IPS-18c (cell line): ENCODE results near the gene CNOT2.
"Not testable (repeated sequence)": the region's sequence is repeated elsewhere in the genome, so short reads cannot be mapped to it uniquely, and the experiment has no call there.

Experiments used
- H3K4me3 ChIP-seq: 2 replicates; pipeline ENCODE4 v1.7.0; 2013; ENCODE audit warnings: low read depth, mild to moderate bottlenecking, low read length, moderate library complexity; ENCODE audit not compliant: insufficient read depth
- H3K9me3 ChIP-seq: one replicate; pipeline ENCODE4 v1.6.1; 2013; ENCODE audit warnings: mild to moderate bottlenecking, low read length, moderate library complexity; ENCODE audit not compliant: control insufficient read depth, insufficient read depth

The CNOT2 gene

GRCh38 chr12:70275045-70275444, 31.8 kb downstream of the CNOT2 start:
- Histone ChIP-seq H3K9me3 (no peaks in the 10 kb centered on the region), H3K4me3 (no peak overlapping the region)

GRCh38 chr12:70277973-70278372, 34.7 kb downstream of the CNOT2 start:
- no peak overlapping the region for H3K4me3 ChIP-seq
- H3K9me3 ChIP-seq, result no peaks in the 10 kb centered on the region

GRCh38 chr12:70278945-70279344, 35.7 kb downstream of the CNOT2 start:
- H3K9me3 ChIP-seq, result no peaks in the 10 kb centered on the region

GRCh38 chr12:70283232-70283631, 40.0 kb downstream of the CNOT2 start:
- no peaks in the 10 kb centered on the region for H3K9me3 ChIP-seq
- no peak overlapping the region for H3K4me3 ChIP-seq

More at GRCh38 chr12:70278945-70279344, 35.7 kb downstream of the CNOT2 start:
- H3K4me3 ChIP-seq, result no peak overlapping the region

- H3K4me3 ChIP-seq, result no peak overlapping the region
- H3K9me3 ChIP-seq, result no peaks in the 10 kb centered on the region
These were observed 45.6 kb downstream of the CNOT2 start for GRCh38 chr12:70288817-70289216.

GRCh38 chr12:70290116-70290515, 46.9 kb downstream of the CNOT2 start:
- Histone ChIP-seq H3K9me3 (no peaks in the 10 kb centered on the region), H3K4me3 (no peak overlapping the region)

- Histone ChIP-seq H3K9me3 (no peaks in the 10 kb centered on the region), H3K4me3 (no peak overlapping the region)
These were observed 49.0 kb downstream of the CNOT2 start for GRCh38 chr12:70292017-70292776.

- H3K4me3 ChIP-seq, H3K9me3 ChIP-seq: not testable (repeated sequence)
These were observed 61.7 kb downstream of the CNOT2 start for GRCh38 chr12:70304684-70305555.

- H3K9me3 ChIP-seq, result no peaks in the 10 kb centered on the region
- H3K4me3 ChIP-seq, result no peak overlapping the region
These were observed 62.6 kb downstream of the CNOT2 start for GRCh38 chr12:70305794-70306193.

GRCh38 chr12:70306676-70307075, 63.4 kb downstream of the CNOT2 start:
- H3K4me3 ChIP-seq, result no peak overlapping the region
- H3K9me3 ChIP-seq, result no peaks in the 10 kb centered on the region

GRCh38 chr12:70307868-70308267, 64.6 kb downstream of the CNOT2 start:
- Histone ChIP-seq H3K9me3 (no peaks in the 10 kb centered on the region), H3K4me3 (no peak overlapping the region)

- H3K4me3 ChIP-seq, result no peak overlapping the region
- H3K9me3 ChIP-seq, result no peaks in the 10 kb centered on the region
These were observed 66.1 kb downstream of the CNOT2 start for GRCh38 chr12:70309348-70309747.

GRCh38 chr12:70314145-70314544, 70.9 kb downstream of the CNOT2 start:
- Histone ChIP-seq H3K9me3 (no peaks in the 10 kb centered on the region), H3K4me3 (no peak overlapping the region)

GRCh38 chr12:70317781-70318180, 74.5 kb downstream of the CNOT2 start:
- no peak overlapping the region for H3K4me3 ChIP-seq

GRCh38 chr12:70319605-70320004, 76.4 kb downstream of the CNOT2 start:
- Histone ChIP-seq H3K4me3 (no peak overlapping the region), H3K9me3 (no peaks in the 10 kb centered on the region)

More at GRCh38 chr12:70317781-70318180, 74.5 kb downstream of the CNOT2 start:
- no peaks in the 10 kb centered on the region for H3K9me3 ChIP-seq

- Histone ChIP-seq H3K9me3 (no peaks in the 10 kb centered on the region), H3K4me3 (no peak overlapping the region)
These were observed 78.0 kb downstream of the CNOT2 start for GRCh38 chr12:70321191-70321590.

- no peak overlapping the region for H3K4me3 ChIP-seq
- H3K9me3 ChIP-seq, result no peaks in the 10 kb centered on the region
These were observed 84.3 kb downstream of the CNOT2 start for GRCh38 chr12:70327541-70327940.

GRCh38 chr12:70329728-70330127, 86.5 kb downstream of the CNOT2 start:
- Histone ChIP-seq H3K9me3 (no peaks in the 10 kb centered on the region), H3K4me3 (no peak overlapping the region)
